BE2C (cell line): Measurements from ENCODE around the gene MAP4K4.

ENCODE experiments used
- DNase-seq: peaks from one replicate; pipeline ENCODE4 v3.0.0-alpha.2; 2020
- H3K27me3 ChIP-seq: fragments of 250-450 bp; sonication (Bioruptor Pico); 2 replicates; pipeline ENCODE4 v1.5.1; 2020; ENCODE audit warnings: mild to moderate bottlenecking
- H3K36me3 ChIP-seq: fragments of 250-450 bp; sonication (Bioruptor Pico); 2 replicates; pipeline ENCODE4 v1.5.1; 2020; ENCODE audit warnings: mild to moderate bottlenecking
- H3K4me1 ChIP-seq: fragments of 250-450 bp; sonication (Bioruptor Pico); 2 replicates; pipeline ENCODE4 v1.5.1; 2020
- H3K4me3 ChIP-seq: 2 replicates; pipeline ENCODE4 v1.5.1; 2011; ENCODE audit warnings: low read depth, low read length
- H3K9me3 ChIP-seq: fragments of 250-450 bp; sonication (Bioruptor Pico); 2 replicates; pipeline ENCODE4 v1.5.1; 2020
- TF ChIP-seq, protein P1 (sequence below): IDR thresholded peaks from 2 replicates; pipeline ENCODE4 v1.5.1; 2012; ENCODE audit warnings: mild to moderate bottlenecking, low read depth, low read length

Gene MAP4K4

DNA sequence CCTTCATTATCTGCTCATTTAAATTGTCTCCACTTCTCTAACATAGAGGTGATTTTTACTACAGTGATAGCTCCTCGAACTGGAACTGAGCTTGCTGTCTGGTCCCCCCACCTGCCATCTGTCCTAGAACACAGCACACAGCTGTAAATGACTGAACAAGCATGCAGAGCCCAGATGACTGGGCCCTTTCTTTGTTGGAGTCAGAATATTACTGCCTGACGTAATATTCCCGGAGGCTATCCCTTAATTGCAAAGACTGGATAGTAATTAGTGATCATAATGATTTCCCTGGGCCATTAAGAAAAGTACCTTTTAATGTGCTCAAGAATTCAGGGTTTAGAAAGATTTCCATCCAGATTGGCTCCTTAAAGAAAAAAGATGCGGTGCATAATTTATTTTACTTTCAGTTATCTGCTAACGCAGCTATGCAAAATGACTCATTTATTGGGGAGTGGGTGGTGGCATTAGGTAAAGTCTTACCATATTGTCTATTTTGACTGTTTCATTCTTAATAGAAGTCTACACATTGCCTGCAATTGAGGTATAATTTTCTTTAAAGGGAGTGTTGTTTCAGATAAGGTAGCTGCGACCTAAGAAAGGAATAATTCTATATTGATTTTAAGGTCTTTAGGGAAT lies 84.4 kb downstream of the MAP4K4 start:
- H3K36me3 ChIP-seq, result no peaks in the 10 kb centered on the region
- peak overlapping the region; percentile 33 for H3K4me3 ChIP-seq
- TF ChIP-seq, protein P1, sequence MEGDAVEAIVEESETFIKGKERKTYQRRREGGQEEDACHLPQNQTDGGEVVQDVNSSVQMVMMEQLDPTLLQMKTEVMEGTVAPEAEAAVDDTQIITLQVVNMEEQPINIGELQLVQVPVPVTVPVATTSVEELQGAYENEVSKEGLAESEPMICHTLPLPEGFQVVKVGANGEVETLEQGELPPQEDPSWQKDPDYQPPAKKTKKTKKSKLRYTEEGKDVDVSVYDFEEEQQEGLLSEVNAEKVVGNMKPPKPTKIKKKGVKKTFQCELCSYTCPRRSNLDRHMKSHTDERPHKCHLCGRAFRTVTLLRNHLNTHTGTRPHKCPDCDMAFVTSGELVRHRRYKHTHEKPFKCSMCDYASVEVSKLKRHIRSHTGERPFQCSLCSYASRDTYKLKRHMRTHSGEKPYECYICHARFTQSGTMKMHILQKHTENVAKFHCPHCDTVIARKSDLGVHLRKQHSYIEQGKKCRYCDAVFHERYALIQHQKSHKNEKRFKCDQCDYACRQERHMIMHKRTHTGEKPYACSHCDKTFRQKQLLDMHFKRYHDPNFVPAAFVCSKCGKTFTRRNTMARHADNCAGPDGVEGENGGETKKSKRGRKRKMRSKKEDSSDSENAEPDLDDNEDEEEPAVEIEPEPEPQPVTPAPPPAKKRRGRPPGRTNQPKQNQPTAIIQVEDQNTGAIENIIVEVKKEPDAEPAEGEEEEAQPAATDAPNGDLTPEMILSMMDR, result no peak
- H3K9me3 ChIP-seq, result no peaks in the 10 kb centered on the region
- DNase-seq, result peak; percentile 66
- H3K4me1 ChIP-seq, result peaks cover 9% of the 10 kb centered on the region
- no peaks in the 10 kb centered on the region for H3K27me3 ChIP-seq

DNA sequence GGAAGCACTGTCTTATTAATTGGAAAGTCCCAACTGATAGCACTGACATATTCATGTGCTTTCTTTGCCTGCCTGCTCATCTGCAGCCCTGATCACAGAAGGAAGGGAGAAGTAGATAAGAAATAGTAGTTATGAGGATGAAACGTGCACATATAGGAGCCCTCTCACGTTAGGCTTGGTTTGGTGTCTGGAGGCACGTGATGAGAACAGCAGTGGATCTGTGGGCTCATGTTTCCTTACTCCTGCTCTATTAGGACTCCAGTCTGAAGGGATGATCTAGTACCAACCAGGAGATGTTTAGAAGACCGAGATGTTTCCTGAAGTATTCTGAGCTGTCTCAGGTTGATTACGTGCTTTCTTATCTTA lies 84.9 kb downstream of the MAP4K4 start:
- peaks cover 9% of the 10 kb centered on the region for H3K4me1 ChIP-seq

GRCh38 chr2:101787097-101787496 lies 89.6 kb downstream of the MAP4K4 start:
- Histone ChIP-seq H3K4me3 (no peak overlapping the region), H3K36me3 (no peaks in the 10 kb centered on the region), H3K27me3 (no peaks in the 10 kb centered on the region), H3K9me3 (no peaks in the 10 kb centered on the region), H3K4me1 (peaks cover 15% of the 10 kb centered on the region)
- no peak for DNase-seq
- TF ChIP-seq, protein P1, result no peak

More for the DNA sequence above, 84.9 kb downstream of the MAP4K4 start:
- DNase-seq, result peak; percentile 17
- TF ChIP-seq, protein P1, result no peak
- Histone ChIP-seq H3K9me3 (no peaks in the 10 kb centered on the region), H3K4me3 (peak overlapping the region; percentile 33), H3K36me3 (no peaks in the 10 kb centered on the region), H3K27me3 (no peaks in the 10 kb centered on the region)

DNA sequence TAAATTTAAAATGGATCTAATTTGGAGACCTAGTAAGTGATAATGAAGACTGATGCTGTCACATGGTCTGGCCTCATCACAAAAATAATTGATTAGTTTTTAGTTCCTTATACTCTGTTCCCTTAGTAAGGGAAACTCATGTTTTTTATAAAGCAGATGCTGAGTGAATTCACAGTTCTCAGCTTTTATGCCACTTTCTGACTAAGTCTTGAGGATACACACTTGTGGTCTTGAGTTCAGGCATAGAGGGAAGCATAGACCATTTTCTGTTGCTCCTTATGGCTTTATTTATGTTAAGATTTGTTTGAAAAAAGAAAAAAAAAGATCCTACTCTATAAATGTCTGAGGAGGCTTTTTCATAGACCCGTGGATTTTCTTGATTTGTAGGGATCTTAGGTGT lies 91.1 kb downstream of the MAP4K4 start:
- Histone ChIP-seq H3K4me1 (peaks cover 7% of the 10 kb centered on the region), H3K36me3 (no peaks in the 10 kb centered on the region)
- no peak for DNase-seq

DNA sequence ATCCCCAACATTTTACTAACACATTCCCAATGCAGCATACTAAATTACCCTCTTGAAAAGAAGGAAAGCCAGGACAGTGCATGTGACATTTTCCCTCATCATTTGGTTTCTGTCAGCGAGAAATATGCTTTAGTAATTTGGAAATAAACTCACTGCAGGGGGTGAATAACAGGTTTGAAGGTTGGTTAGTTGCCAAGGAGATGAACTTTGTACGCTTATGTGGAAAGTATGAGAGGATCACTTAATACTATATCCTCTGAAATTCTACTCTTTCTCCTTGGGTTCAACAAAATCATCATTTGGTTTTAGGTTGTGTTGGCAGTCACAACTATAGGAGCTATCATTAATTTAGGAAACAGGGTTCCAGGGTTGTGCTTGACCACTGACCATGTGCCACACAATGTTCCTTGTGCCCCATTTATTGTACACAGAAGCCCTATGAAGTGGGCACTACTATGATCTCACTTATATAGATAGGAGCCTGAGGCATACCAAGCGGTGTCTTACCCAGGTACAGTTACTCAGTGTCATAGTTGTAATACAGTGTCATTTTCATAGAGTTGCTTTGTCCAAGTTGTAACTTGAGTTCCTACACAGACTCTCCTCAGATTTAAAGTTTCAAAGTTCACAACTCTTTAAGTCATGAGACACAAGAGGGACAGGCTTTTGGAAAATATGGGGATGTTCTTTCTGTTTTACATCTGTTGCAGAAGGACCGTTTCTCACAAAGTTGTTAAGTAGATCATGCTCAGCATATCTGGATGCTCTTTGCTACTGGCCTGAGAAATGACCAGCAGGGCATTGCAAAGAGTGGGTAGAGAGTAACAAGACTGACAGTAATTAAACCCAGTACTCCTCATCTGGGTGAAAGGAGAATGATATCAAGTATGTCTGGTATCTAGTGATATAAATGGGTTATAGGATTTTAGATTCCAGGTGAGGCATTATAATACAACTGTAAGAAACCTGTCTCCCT lies 91.8 kb downstream of the MAP4K4 start:
- DNase-seq, result no peak
- no peak overlapping the region for H3K4me3 ChIP-seq
- no peaks in the 10 kb centered on the region for H3K27me3 ChIP-seq
- H3K36me3 ChIP-seq, result no peaks in the 10 kb centered on the region
- H3K4me1 ChIP-seq, result peaks cover 7% of the 10 kb centered on the region
- TF ChIP-seq, protein P1, result no peak
- H3K9me3 ChIP-seq, result no peaks in the 10 kb centered on the region

More for the DNA sequence above, 91.1 kb downstream of the MAP4K4 start:
- TF ChIP-seq, protein P1, result no peak
- H3K4me3 ChIP-seq, result no peak overlapping the region
- no peaks in the 10 kb centered on the region for H3K9me3 ChIP-seq
- no peaks in the 10 kb centered on the region for H3K27me3 ChIP-seq

GRCh38 chr2:101790416-101790815 lies 92.9 kb downstream of the MAP4K4 start:
- H3K36me3 ChIP-seq, result no peaks in the 10 kb centered on the region
- H3K9me3 ChIP-seq, result no peaks in the 10 kb centered on the region
- DNase-seq, result no peak
- TF ChIP-seq, protein P1, result no peak
- no peak overlapping the region for H3K4me3 ChIP-seq
- peaks cover 7% of the 10 kb centered on the region for H3K4me1 ChIP-seq
- no peaks in the 10 kb centered on the region for H3K27me3 ChIP-seq
